ENCODE measurements around the gene MYBPC3.

- no peak for TF ChIP-seq CTCF (conservative IDR thresholded peaks at IDR 0.05 in 1 of 2, IDR thresholded peaks at IDR 0.05 in 1 of 2; ENCODE audit: low read depth in 1 of 2, low read length in 2 of 2)
- no peak for TF ChIP-seq EZH2 (IDR thresholded peaks at IDR 0.05; ENCODE audit: low read length, missing control alignments)
These were observed 25.7 kb upstream of the MYBPC3 start, which contains the start of gene SPI1 for GRCh38 chr11:47378010-47378835.
